K562 (cell line): ENCODE measurements around the gene IGF1R. TPM values are rescaled to one million over a fixed set of nuclear protein-coding genes. Genes with fewer than 3 reads are reported as not detected.

Experiments used
- ATAC-seq: fragments of 200-7000 bp; cut with Tn5 transposase; 3 replicates; pipeline ENCODE4 v1.9.1; 2020; ENCODE audit warnings: moderate library complexity
- BruUV-seq: library from RNA; stranded (reverse); fragments of 400-500 nt; replicated peaks from 2 replicates; lab custom pipeline; 2021; lab: Mats Ljungman, UMichigan
- CTCF ChIA-PET: fragments of 300-600 bp; formaldehyde crosslinking; extraction: SDS; loops from one replicate; lab custom pipeline; 2021; ENCODE audit warnings: low intra/inter-chr PET ratio; lab: Yijun Ruan, JAX
- POLR2A ChIA-PET: fragments of 300-600, 350-650 bp; sonication (Branson Sonifier 250); formaldehyde crosslinking; extraction: SDS; loops from one replicate; lab custom pipeline; 2021; ENCODE audit warnings: antibody characterized with exemption, inconsistent platforms; lab: Yijun Ruan, JAX
- DNase-seq, 4 experiments: peaks; one replicate each; pipeline versions ENCODE4 v3.0.0 to v3.0.0-alpha.2; 2011 to 2018; ENCODE audit warnings: low spot score in 3 of 4, mixed read lengths in 3 of 4; ENCODE audit errors: extremely low read depth in 1 of 4
- FAIRE-seq: peaks from 2 replicates; lab custom pipeline; 2011; peaks lifted over from hg19 to GRCh38; lab: Jason Lieb, UNC
- H2AFZ ChIP-seq: 2 replicates; pipeline ENCODE4 v1.6.0; 2011; ENCODE audit warnings: low read depth, low read length, control low read depth, inconsistent platforms
- H3K27ac ChIP-seq: fragments of 200-600 bp; 3 replicates; pipeline ENCODE4 v1.8.0; 2011; ENCODE audit warnings: low read depth, mild to moderate bottlenecking, control low read depth, inconsistent platforms, low read length, moderate library complexity, mixed read lengths; ENCODE audit errors: extremely low read depth
- H3K27me3 ChIP-seq, 2 experiments: fragments of 300-600 bp in 1 of 2; 2 replicates in 1 of 2; 3 replicates in 1 of 2; pipeline versions ENCODE4 v1.6.0 to v1.8.0; 2011; ENCODE audit warnings: inconsistent platforms in 2 of 2, low read length in 2 of 2, mild to moderate bottlenecking in 1 of 2, mixed read lengths in 1 of 2, moderate library complexity in 1 of 2; ENCODE audit not compliant: control insufficient read depth in 2 of 2, insufficient read depth in 2 of 2
- H3K36me3 ChIP-seq: fragments of 300-600 bp; 3 replicates; pipeline ENCODE4 v1.8.0; 2011; ENCODE audit warnings: mild to moderate bottlenecking, low read length, inconsistent platforms; ENCODE audit not compliant: control insufficient read depth, insufficient read depth
- H3K4me1 ChIP-seq, 2 experiments: fragments of 200-600 bp in 1 of 2; replicated peaks in 1 of 2; 2 replicates in 1 of 2; 3 replicates in 1 of 2; pipeline versions ENCODE4 v1.5.1 to v1.8.0; 2011; ENCODE audit warnings: inconsistent platforms in 2 of 2, low read length in 2 of 2, mild to moderate bottlenecking in 1 of 2, mixed read lengths in 1 of 2, moderate library complexity in 1 of 2; ENCODE audit not compliant: control insufficient read depth in 2 of 2, insufficient read depth in 2 of 2
- H3K4me2 ChIP-seq: 2 replicates; pipeline ENCODE4 v1.6.1; 2011; ENCODE audit warnings: low read length, control low read depth, inconsistent platforms, mixed read lengths; ENCODE audit not compliant: insufficient read depth
- H3K4me3 ChIP-seq: fragments of 200-600 bp; sonication (generic), shearing (Covaris generic); 2 replicates; pipeline ENCODE4 v1.5.1; 2016; ENCODE audit warnings: control low read depth, inconsistent platforms
- H3K79me2 ChIP-seq: fragments of 200-600 bp; 3 replicates; pipeline ENCODE4 v1.8.0; 2011; ENCODE audit warnings: low read length, inconsistent platforms; ENCODE audit not compliant: control insufficient read depth, insufficient read depth
- H3K9ac ChIP-seq, 2 experiments: 2 replicates each; pipeline versions ENCODE4 v1.6.0 to v1.6.1; 2011; ENCODE audit warnings: low read depth in 2 of 2, low read length in 2 of 2, control low read depth in 1 of 2, inconsistent platforms in 1 of 2, mild to moderate bottlenecking in 1 of 2, mixed read lengths in 1 of 2; ENCODE audit not compliant: insufficient read depth in 1 of 2
- H3K9me1 ChIP-seq: one replicate; pipeline ENCODE4 v1.6.0; 2011; ENCODE audit warnings: inconsistent platforms, mild to moderate bottlenecking, low read length, moderate library complexity; ENCODE audit not compliant: control insufficient read depth, insufficient read depth
- H3K9me3 ChIP-seq: replicated peaks from 2 replicates; pipeline ENCODE4 v1.5.1; 2011; ENCODE audit warnings: low read depth, low read length, inconsistent platforms; ENCODE audit not compliant: control insufficient read depth, insufficient read depth
- H4K20me1 ChIP-seq: replicated peaks from 2 replicates; pipeline ENCODE4 v1.6.1; 2011; ENCODE audit warnings: low read length, inconsistent platforms, mixed read lengths; ENCODE audit not compliant: control insufficient read depth, insufficient read depth
- CEBPG ChIP-seq, 3 experiments: fragments of 200-800 bp in 1 of 3; sonication (Bioruptor generic) in 1 of 3; sonication (generic) in 1 of 3; formaldehyde crosslinking in 1 of 3; IDR thresholded peaks in 2 of 3; conservative IDR thresholded peaks in 1 of 3; 2 replicates each; pipeline versions ENCODE4 v1.6.1 to v1.8.0; 2016 to 2022; ENCODE audit warnings: missing compliant biosample characterization in 2 of 3, missing genetic modification characterization in 2 of 3, mild to moderate bottlenecking in 1 of 3, missing genetic modification reagents in 1 of 3
- DMBX1 ChIP-seq: fragments of 250-450 bp; sonication (Bioruptor Pico); IDR thresholded peaks from 2 replicates; pipeline ENCODE4 v1.8.0; 2022; ENCODE audit warnings: inconsistent platforms, mild to moderate bottlenecking, moderate library complexity, borderline replicate concordance
- ELF2 ChIP-seq: fragments of 250-450 bp; sonication (Bioruptor Pico); IDR thresholded peaks from 2 replicates; pipeline ENCODE4 v1.5.0; 2021; ENCODE audit warnings: mild to moderate bottlenecking
- EZH2 ChIP-seq: IDR thresholded peaks from 2 replicates; pipeline ENCODE4 v1.6.1; 2012; ENCODE audit warnings: low read depth, mild to moderate bottlenecking, inconsistent platforms, low read length, borderline replicate concordance
- FOXJ3 ChIP-seq: sonication (generic); formaldehyde crosslinking; IDR thresholded peaks from 2 replicates; pipeline ENCODE4 v1.4.0; 2020; ENCODE audit warnings: mild to moderate bottlenecking, missing genetic modification reagents
- HDAC8 ChIP-seq: fragments of 450-650 bp; IDR thresholded peaks from 2 replicates; pipeline ENCODE4 v1.6.1; 2016; ENCODE audit warnings: mild to moderate bottlenecking, missing genetic modification characterization, moderate library complexity, missing compliant biosample characterization
- HMG20A ChIP-seq: fragments of 450-650 bp; formaldehyde crosslinking; conservative IDR thresholded peaks from 2 replicates; pipeline ENCODE4 v1.4.0; 2020; ENCODE audit warnings: mild to moderate bottlenecking, mixed read lengths
- IRF2 ChIP-seq: sonication (generic); formaldehyde crosslinking; IDR thresholded peaks from 2 replicates; pipeline ENCODE4 v1.8.1; 2022; ENCODE audit warnings: mild to moderate bottlenecking, missing genetic modification reagents
- NFATC3 ChIP-seq: fragments of 450-650 bp; IDR thresholded peaks from 2 replicates; pipeline ENCODE4 v1.6.1; 2017; ENCODE audit warnings: mild to moderate bottlenecking
- PURB ChIP-seq: sonication (generic); formaldehyde crosslinking; IDR thresholded peaks from 2 replicates; pipeline ENCODE4 v1.9.0; 2021; ENCODE audit warnings: low read depth, mild to moderate bottlenecking, missing genetic modification reagents
- SAP30 ChIP-seq: fragments of 200-600 bp; sonication (generic); IDR thresholded peaks from 2 replicates; pipeline ENCODE4 v1.6.1; 2012; ENCODE audit warnings: borderline replicate concordance, low read depth, mild to moderate bottlenecking, moderate library complexity, low read length, control low read depth, inconsistent platforms; ENCODE audit not compliant: insufficient read depth, poor library complexity, severe bottlenecking
- STAT5A ChIP-seq: IDR thresholded peaks from 2 replicates; pipeline ENCODE4 v1.6.1; 2012; ENCODE audit warnings: low read length, inconsistent platforms, borderline replicate concordance
- ZNF668 ChIP-seq: fragments of 250-450 bp; sonication (Bioruptor Pico); IDR thresholded peaks from 2 replicates; pipeline ENCODE4 v1.8.0; 2022; ENCODE audit warnings: mild to moderate bottlenecking, inconsistent platforms
- WGBS: fragments of 100-300 bp; shearing (Covaris generic); methylation state at CpG from one replicate; pipeline ENCODE4 v1.1.6; 2016; ENCODE audit warnings: low coverage, mixed read lengths; ENCODE audit not compliant: insufficient coverage; ENCODE audit errors: missing lambda C conversion rate; 5-methylcytosine and 5-hydroxymethylcytosine counted together
- in situ Hi-C: fragments of 300-500 bp; cut with MboI; formaldehyde crosslinking; loops from 4 replicates; pipeline ENCODE4 v1.15.0; 2018; ENCODE audit warnings: inconsistent platforms, mixed read lengths
- intact Hi-C: fragments of 100-400 bp; cut with micrococcal nuclease; formaldehyde crosslinking; loops from 2 replicates; pipeline ENCODE4 v1.14.2; 2022
- polyA plus RNA-seq, 8 experiments: library from polyadenylated mRNA; depleted of rRNA in 4 of 8; stranded (reverse) in 5 of 8; unstranded in 3 of 8; fragments of >200 nt; fragmentation: Nextera tagmentation in 2 of 8; fragmentation: Illumina TruSeq in 1 of 8; extraction: Ambion mirVana in 2 of 8; extraction: Trizol in 1 of 8; gene quantifications; 2 replicates each; pipeline versions ENCODE4 v1.2.1 to v1.2.3, GENCODE V29; 2011 to 2014; ENCODE audit warnings: inconsistent platforms in 1 of 8, missing spikeins in 1 of 8
- total RNA-seq, 7 experiments: library from RNA; depleted of rRNA in 6 of 7; stranded (reverse); fragments of >200 nt in 6 of 7; fragmentation: Illumina TruSeq in 2 of 7; extraction: Trizol in 2 of 7; gene quantifications; 2 replicates each; pipeline versions ENCODE4 v1.2.1 to v1.2.3, GENCODE V29; 2011 to 2021; ENCODE audit warnings: low replicate concordance in 1 of 7
- TF ChIP-seq, protein P1 (sequence below): fragments of 250-450 bp; sonication (Bioruptor Pico); IDR thresholded peaks from 2 replicates; pipeline ENCODE4 v1.9.0; 2021; ENCODE audit warnings: mild to moderate bottlenecking, inconsistent platforms
- TF ChIP-seq, protein P2 (sequence below): sonication (generic); formaldehyde crosslinking; IDR thresholded peaks from 2 replicates; pipeline ENCODE4 v1.8.0; 2023; ENCODE audit warnings: mild to moderate bottlenecking, missing genetic modification reagents
- TF ChIP-seq, protein P3 (sequence below): sonication (generic); formaldehyde crosslinking; IDR thresholded peaks from 2 replicates; pipeline ENCODE4 v1.8.0; 2022; ENCODE audit warnings: mild to moderate bottlenecking, missing genetic modification reagents

The IGF1R gene
- total and polyA plus RNA-seq, 9 of the 15 experiments (the other 6 are each of a cell fraction or from before 2014, with no cell fraction given): 0.35 to 8.0 (median 1.6) TPM

DNA sequence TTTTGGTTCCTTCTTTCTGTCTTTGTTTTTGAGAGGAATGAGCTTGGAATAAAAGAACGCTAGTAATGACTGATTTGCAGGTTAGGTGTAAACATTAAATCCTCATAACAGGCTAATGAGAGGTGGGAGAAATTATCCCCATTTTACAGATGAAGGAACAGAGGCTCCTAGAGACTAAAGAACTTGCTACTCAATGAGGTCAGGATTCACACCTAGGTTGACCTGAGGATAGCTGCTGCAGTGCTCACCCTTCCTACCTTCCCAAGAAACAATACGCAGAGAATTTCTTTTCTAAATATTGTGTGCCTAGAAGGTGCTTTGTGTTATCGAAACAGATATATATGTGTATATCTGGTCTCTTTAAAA lies 106.3 kb downstream of the IGF1R start:
- H3K36me3 ChIP-seq: no peaks in the 10 kb centered on the region
- H3K4me2 ChIP-seq: no peak overlapping the region
- H3K9me3 ChIP-seq: no peaks in the 10 kb centered on the region
- no peaks in the 10 kb centered on the region for H3K4me1 ChIP-seq
- no TSS peak for BruUV-seq
- FAIRE-seq (no peak), ATAC-seq (no peak), DNase-seq (no peak)
- no peak overlapping the region for H3K4me3 ChIP-seq
- H3K27me3 ChIP-seq: peaks cover 2 to 15% of the 10 kb centered on the region in 2 experiments; a peak in 3 of 5 replicates
- no peak overlapping the region for H3K9ac ChIP-seq
- no peaks in the 10 kb centered on the region for H3K79me2 ChIP-seq
- ChIA-PET POLR2A (no interaction called here), CTCF (no interaction called here)
- H4K20me1 ChIP-seq: peaks cover 4% of the 10 kb centered on the region; the same call in 1 of the 2 replicates
- in situ Hi-C loops (no loop called here), intact Hi-C loops (no loop called here)
- H2AFZ ChIP-seq: no peak overlapping the region
- no peaks in the 10 kb centered on the region for H3K9me1 ChIP-seq
- 2% methylated on average over 3 of the region's 3 CpGs for WGBS
- no peak overlapping the region for H3K27ac ChIP-seq
- TF ChIP-seq, protein P1, sequence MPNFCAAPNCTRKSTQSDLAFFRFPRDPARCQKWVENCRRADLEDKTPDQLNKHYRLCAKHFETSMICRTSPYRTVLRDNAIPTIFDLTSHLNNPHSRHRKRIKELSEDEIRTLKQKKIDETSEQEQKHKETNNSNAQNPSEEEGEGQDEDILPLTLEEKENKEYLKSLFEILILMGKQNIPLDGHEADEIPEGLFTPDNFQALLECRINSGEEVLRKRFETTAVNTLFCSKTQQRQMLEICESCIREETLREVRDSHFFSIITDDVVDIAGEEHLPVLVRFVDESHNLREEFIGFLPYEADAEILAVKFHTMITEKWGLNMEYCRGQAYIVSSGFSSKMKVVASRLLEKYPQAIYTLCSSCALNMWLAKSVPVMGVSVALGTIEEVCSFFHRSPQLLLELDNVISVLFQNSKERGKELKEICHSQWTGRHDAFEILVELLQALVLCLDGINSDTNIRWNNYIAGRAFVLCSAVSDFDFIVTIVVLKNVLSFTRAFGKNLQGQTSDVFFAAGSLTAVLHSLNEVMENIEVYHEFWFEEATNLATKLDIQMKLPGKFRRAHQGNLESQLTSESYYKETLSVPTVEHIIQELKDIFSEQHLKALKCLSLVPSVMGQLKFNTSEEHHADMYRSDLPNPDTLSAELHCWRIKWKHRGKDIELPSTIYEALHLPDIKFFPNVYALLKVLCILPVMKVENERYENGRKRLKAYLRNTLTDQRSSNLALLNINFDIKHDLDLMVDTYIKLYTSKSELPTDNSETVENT (CRISPR knock-in tag): no peak
- TF ChIP-seq FOXJ3 (CRISPR knock-in tag): no peak
- no peak for TF ChIP-seq EZH2
- no peak for TF ChIP-seq NFATC3
- TF ChIP-seq CEBPG (CRISPR knock-in tag; IDR thresholded peaks at IDR 0.05): no peak
- TF ChIP-seq CEBPG (tag; conservative IDR thresholded peaks at IDR 0.05 in 1 of 2, IDR thresholded peaks at IDR 0.05 in 1 of 2): no peak
- no peak for TF ChIP-seq SAP30
- TF ChIP-seq, protein P2, sequence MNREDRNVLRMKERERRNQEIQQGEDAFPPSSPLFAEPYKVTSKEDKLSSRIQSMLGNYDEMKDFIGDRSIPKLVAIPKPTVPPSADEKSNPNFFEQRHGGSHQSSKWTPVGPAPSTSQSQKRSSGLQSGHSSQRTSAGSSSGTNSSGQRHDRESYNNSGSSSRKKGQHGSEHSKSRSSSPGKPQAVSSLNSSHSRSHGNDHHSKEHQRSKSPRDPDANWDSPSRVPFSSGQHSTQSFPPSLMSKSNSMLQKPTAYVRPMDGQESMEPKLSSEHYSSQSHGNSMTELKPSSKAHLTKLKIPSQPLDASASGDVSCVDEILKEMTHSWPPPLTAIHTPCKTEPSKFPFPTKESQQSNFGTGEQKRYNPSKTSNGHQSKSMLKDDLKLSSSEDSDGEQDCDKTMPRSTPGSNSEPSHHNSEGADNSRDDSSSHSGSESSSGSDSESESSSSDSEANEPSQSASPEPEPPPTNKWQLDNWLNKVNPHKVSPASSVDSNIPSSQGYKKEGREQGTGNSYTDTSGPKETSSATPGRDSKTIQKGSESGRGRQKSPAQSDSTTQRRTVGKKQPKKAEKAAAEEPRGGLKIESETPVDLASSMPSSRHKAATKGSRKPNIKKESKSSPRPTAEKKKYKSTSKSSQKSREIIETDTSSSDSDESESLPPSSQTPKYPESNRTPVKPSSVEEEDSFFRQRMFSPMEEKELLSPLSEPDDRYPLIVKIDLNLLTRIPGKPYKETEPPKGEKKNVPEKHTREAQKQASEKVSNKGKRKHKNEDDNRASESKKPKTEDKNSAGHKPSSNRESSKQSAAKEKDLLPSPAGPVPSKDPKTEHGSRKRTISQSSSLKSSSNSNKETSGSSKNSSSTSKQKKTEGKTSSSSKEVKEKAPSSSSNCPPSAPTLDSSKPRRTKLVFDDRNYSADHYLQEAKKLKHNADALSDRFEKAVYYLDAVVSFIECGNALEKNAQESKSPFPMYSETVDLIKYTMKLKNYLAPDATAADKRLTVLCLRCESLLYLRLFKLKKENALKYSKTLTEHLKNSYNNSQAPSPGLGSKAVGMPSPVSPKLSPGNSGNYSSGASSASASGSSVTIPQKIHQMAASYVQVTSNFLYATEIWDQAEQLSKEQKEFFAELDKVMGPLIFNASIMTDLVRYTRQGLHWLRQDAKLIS (CRISPR knock-in tag): no peak
- no peak for TF ChIP-seq PURB (CRISPR knock-in tag)
- no peak for TF ChIP-seq DMBX1
- no peak for TF ChIP-seq ZNF668 (CRISPR knock-in tag)
- no peak for TF ChIP-seq ELF2 (CRISPR knock-in tag)
- TF ChIP-seq, protein P3, sequence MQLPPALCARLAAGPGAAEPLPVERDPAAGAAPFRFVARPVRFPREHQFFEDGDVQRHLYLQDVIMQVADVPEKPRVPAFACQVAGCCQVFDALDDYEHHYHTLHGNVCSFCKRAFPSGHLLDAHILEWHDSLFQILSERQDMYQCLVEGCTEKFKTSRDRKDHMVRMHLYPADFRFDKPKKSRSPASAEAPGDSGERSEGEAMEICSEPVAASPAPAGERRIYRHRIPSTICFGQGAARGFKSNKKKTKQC (CRISPR knock-in tag): no peak
- no peak for TF ChIP-seq IRF2 (CRISPR knock-in tag)
- no peak for TF ChIP-seq HDAC8
- TF ChIP-seq STAT5A: no peak
- no peak for TF ChIP-seq HMG20A (CRISPR knock-in tag)
